GM19467 (cell line): ENCODE data around the gene B9D2.
A peak's percentile ranks its signal among the peaks of the same experiment; 100 is the strongest.

Source experiments
- ATAC-seq: cut with Tn5 transposase; IDR thresholded peaks from one replicate; pipeline ENCODE4 v1.9.1; 2021; ENCODE audit warnings: mild to moderate bottlenecking, moderate library complexity; ENCODE audit not compliant: unreplicated experiment

The B9D2 gene

DNA sequence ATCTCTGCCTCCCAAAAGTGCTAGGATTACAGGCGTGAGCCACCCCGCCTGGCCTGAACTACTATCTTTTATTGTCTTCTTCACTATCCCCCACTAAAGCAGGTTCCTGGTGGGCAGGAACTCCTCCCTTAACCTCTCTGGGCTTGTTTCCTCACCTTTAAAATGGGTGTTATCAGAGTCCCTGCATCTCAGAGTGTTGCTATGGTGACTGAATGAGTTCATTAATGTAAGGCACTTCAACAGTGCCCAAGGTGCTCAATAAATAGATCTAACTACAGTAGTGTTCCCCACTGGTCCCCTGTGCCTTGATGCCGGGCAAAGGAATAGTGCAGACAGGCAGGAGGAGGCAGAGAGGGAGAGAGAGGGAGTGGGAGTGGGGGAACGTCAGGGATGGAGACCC is 33.5 kb downstream of the B9D2 start:
- ATAC-seq, result no peak

DNA sequence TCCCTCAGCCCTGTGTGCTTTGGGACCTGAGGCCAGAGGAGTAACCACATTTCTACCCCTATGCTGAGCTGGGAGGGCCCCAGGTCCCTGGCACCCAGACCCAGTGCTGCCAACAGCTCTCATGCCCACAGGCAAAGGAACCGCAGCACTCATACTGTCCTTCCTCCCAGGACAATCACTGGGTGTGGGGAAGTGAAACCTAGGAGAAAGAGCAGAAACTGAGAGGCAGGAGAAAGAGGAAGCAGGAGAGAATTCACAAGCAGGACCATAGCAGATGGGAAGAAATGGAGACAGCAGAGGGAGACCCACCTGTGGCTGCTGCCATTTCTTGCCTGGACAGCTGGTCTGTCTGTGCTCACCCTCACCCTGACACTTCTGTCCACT is 35.1 kb downstream of the B9D2 start:
- no peak for ATAC-seq

DNA sequence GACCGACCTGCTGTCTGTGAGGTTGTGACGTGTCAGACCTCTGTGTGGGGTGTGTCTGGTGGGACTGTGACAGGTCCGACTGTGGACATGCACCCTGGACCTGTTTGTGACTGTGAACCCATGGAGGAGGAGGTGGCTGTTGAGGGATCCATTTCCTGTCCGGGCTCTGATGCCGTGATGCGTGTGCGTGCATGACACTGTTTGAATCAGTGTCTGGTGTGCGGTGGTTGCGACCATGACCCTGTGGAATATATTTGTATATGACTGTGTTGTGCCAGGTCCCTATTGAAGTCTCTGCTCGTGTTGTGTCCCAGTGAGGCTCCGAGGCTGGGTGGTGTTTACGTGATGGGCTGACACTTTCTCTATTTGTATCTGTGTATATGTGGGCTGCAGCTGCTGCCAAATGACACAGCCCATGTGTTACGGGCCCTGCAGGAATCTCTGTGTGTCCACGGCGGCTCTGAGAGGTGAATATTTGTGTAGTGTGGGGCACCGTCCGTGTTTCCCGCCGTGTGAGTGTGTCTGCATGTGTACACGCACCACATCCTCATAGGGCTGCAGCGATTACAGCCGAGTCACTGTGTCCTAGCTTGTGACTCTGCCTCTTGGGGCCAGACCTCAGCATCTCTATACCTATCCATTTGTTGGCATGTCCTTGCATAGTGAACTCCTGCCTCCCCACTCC is 35.6 kb downstream of the B9D2 start:
- ATAC-seq, result peak; percentile 4

DNA sequence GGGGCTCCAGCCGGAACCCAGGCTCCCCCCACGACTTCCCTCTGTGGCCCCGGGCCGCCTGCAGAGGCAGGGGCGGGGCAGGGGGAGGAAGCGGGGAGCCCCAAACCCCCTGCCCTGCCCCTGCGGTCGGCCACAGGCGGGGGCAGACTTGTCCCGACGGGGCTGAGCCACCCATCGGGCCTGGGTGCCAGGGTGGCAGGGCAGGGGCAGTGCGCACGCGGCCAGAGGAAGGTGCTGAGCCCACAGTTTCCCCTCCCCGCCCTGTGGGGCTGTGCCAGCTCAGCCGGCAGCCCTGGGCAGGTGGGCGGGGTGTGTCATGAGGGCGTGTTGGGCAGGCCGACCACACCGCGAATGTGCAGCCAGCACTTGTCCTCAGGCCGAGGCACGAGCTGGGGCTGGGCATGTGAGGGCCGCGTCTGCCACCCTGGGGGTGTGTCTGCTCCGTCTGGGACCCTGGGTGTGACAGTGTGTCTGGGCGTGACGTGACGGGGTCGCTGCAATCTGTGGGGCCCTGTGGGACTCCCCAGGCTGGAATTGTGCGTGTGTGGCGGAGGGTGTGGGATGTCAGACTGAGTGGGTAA is 36.3 kb downstream of the B9D2 start:
- peak; percentile 54 for ATAC-seq

- ATAC-seq, result no peak
These were observed 36.8 kb downstream of the B9D2 start for GRCh38 chr19:41327076-41327575.

- ATAC-seq, result no peak
These were observed 37.8 kb downstream of the B9D2 start for GRCh38 chr19:41325947-41326706.

DNA sequence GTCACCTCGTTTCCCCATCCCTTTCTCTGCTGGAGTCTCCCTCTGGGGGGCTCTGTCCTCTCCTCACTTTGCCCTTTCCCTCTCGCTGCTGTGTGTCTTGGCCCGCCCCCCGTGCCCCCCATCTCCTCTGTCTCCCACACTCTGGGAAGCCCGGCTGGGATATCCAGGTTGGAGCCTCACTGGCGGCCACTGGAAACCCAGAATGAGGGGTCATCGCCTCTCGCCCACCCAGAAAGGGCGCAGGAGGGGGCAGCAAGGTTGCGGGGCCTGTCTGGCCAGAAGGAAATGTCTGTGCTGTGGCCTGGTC is 38.4 kb downstream of the B9D2 start:
- ATAC-seq, result no peak

DNA sequence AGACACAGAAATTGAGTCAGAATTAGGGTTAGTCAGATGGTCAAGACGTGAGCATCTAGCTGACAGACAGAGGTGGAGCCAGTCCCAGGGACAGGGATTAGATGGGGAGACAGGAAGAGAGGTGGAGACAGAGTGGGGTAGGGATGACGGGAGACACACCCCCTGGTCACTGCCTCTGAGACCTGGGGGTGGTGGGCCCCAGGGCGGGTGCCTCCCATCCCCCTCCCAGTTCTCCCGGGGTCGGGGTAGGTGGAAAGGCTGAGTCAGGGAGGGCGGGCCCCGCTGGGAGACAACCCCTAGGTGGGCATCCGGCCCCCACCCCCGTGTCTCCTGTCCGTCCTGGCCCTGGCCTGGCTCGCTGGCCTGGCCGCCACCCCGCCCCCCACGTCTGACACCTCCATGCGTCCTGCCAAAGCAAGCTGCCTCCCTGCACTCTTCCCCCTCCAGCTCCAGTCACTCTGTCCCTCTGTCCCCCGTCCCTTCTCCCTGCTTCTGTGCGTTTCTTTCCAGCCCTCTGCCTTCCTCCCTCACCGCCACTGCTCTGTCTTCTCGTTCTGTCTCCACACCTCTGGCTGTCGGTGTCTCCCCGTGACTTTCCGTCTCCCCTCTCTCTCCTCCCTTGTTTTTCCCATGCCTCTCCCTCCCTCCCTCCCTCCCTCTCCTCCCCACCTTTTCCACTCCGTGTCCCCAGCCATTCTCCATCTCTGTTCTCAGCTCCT is 38.9 kb downstream of the B9D2 start:
- ATAC-seq, result no peak

DNA sequence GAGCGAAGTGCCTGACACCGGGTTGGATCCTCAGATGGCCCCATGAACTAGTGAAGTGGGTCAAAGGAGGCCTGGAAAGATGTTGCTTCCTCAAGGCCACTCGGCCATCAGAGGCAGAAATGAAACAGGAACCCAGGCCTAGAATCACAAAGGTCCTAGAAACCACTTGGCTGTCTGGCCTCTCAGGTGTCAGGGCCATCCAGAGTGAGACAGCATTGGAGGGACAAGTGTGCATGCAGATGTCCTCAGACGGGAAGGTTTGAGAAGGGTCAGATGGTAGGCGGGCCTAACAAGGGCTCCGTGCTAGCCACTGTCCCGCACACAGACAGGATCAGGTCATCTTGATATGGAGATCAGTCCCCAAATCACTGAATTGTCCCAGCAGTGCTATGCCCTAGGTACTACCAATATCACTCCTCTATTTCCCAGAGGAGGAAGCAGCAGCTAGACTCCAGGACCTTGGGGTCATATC is 39.7 kb downstream of the B9D2 start:
- ATAC-seq, result no peak

GRCh38 chr19:41323430-41324125 is 40.4 kb downstream of the B9D2 start:
- no peak for ATAC-seq

DNA sequence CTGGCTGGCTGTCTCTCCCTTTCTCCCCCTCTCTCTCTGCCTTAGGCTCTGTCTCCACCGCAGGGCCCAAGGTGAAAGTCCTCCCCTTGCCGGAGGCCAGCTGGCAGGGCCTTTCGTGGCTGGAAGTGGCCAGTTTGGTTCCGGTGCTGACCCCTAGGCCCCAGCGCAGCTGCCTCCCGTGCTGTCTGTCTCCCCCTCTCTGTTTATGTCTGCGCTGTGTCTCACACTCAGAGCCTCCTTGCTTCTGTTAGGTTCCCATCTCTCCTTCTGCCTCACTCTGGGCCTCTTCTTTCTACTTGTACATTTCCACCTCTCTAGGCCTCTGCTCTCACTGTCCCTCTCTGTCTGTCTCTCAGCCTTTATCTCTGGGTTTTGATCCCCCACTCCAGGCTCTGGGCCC is 40.9 kb downstream of the B9D2 start:
- ATAC-seq, result no peak

- no peak for ATAC-seq
These were observed 41.5 kb downstream of the B9D2 start for GRCh38 chr19:41322451-41322850.

GRCh38 chr19:41321600-41322270 is 42.2 kb downstream of the B9D2 start:
- ATAC-seq, result no peak

GRCh38 chr19:41321204-41321599 is 42.7 kb downstream of the B9D2 start:
- ATAC-seq, result no peak

DNA sequence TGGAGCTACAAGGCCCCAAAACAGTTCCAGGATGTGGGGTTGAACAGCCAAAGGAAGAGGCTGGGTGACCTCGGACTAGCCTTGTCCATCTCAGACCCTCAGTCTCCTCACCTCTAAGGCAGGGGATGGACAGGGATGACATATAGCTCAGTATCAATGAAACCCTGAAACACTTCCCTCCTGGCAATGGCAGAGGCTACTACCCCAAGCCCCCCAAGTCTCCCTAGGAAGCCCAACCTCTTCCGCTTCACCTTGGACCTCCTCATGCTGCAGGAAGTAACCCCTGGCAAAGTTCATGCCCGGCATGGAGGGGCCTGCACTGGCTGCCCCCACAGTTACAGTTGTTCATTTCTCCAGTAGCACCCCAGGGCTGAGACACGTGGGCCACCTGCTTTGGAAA is 43.4 kb downstream of the B9D2 start:
- no peak for ATAC-seq

DNA sequence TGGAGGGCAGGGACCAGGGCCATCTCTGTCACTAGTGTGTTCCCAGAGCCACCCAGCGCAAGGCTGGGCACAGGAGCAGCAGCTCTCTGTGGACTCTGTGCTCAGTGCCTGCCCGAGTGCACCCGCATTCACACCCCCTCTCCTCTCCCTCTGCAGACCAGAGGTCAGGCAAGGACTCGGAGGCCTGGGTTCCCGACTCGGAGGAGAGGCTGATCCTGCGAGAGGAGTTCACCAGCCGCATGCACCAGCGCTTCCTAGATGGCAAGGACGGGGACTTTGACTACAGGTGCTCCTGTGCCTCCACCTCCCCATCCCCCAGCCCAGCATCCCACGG is 43.8 kb downstream of the B9D2 start:
- ATAC-seq, result no peak

DNA sequence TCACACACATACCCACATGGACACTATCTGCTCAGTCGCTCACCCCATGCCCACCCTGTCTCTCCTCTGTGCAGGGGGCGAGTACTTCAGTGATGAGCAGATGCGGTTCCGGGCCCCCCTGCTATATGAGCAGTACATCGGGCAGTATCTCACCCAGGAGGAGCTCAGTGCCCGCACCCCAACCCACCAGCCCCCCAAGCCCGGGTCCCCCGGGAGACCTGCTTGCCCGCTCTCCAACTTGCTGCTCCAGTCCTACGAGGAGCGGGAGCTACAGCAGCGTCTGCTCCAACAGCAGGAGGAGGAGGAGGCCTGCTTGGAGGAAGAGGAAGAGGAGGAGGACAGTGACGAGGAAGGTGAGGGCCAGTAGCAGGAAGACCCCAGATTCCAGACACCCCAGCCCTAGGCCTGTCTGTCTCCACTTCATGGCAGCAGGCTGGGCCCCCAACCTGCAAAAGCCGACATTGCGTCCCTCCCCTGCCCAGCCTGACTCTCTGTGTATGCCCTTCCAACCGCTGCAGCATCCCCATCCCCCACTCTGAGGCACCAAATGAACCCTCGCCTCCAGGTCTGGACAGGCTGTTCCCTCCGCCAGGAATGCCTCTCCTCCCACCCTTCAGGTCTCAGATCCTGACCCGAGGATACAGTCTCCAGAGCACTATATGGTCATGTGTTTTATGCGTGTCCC is 44.3 kb downstream of the B9D2 start:
- no peak for ATAC-seq

DNA sequence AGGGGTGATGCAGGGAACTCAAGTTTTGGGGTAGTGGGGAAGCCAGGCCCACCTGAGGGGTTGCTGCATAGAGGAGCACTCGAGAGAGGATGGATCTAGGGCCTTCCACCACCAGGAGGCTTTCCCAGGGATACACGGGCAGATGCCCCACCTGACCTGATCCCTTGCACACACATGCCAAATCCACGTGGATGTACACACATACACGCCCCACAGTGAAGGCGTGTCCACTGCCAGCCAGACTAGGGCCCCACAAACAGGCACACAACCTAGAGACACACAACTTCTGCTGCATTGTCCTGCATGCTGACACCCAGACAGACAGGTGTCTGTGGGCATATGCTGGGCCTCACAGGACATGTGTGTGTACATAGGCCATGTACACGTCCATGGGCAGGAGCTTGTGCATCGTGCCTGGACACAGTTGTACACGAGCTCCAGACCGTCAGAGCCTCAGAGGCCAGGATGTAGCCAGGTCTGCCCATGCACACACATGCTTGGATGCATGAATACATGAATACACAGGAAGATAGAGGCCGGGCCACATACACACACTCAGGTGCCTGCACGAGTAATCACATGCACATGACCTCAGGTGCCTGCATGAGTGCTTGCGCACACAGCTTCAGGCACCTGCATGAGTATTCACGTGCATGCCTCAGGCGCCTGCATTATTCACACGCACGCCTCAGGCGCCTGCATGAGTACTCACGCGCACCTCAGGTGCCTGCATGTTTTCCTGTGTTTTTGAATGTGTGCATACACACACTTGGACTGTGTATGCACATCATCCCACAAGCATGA is 45.1 kb downstream of the B9D2 start:
- ATAC-seq, result no peak

DNA sequence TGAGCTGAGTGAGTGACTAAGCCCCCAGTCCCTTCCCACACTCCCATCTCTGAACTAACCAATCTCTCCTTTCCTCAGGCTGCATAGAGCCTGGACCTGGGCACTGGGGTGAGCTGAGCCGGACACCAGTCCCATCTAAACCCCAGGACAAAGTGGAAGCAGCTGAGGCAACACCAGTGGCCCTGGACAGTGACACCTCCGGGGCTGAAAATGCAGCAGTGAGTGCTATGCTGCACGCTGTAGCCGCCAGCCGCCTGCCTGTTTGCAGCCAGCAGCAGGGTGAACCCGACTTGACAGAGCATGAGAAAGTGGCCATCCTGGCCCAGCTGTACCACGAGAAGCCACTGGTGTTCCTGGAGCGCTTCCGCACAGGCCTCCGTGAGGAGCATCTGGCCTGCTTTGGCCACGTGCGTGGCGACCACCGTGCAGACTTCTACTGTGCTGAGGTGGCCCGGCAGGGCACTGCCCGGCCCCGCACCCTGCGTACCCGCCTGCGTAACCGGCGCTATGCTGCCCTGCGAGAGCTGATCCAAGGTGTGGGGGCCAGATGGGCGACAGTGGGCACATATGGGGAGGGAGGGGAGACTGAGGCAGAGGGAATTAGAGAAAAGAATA is 47.5 kb downstream of the B9D2 start:
- ATAC-seq, result no peak
